Vagina (tissue), 2 donors: ENCODE data around the gene LTBP3. TPM values are rescaled to one million over a fixed set of nuclear protein-coding genes. Genes with fewer than 3 reads are reported as not detected.

Experiments
- DNase-seq, 2 donors: peaks; one replicate each; pipeline ENCODE4 v3.0.0-alpha.2; 2017; ENCODE audit errors: extremely low spot score in 2 of 2
- H3K27ac ChIP-seq: fragments of 200-600 bp; sonication (generic); one replicate; pipeline ENCODE4 v1.5.1; 2019
- H3K27me3 ChIP-seq: fragments of 200-600 bp; sonication (generic); one replicate; pipeline ENCODE4 v1.5.1; 2019
- H3K36me3 ChIP-seq, 2 donors: fragments of 200-600 bp; sonication (generic); one replicate each; pipeline ENCODE4 v1.5.1; 2017 to 2019
- H3K4me1 ChIP-seq: fragments of 200-600 bp; sonication (generic); one replicate; pipeline ENCODE4 v1.5.1; 2019
- H3K4me3 ChIP-seq, 2 donors: fragments of 200-600 bp; sonication (generic); 1 replicate in 1 of 2; 2 replicates in 1 of 2; pipeline ENCODE4 v1.5.1; 2016 to 2019
- H3K9me3 ChIP-seq: fragments of 200-600 bp; sonication (generic); one replicate; pipeline ENCODE4 v1.5.1; 2019
- POLR2A ChIP-seq, 2 donors: fragments of 450-650 bp; IDR thresholded peaks; one replicate each; pipeline ENCODE4 v1.6.1; 2017; ENCODE audit warnings: antibody characterized with exemption in 2 of 2, mild to moderate bottlenecking in 2 of 2, moderate library complexity in 2 of 2
- POLR2AphosphoS5 ChIP-seq, 2 donors: sonication (generic); formaldehyde crosslinking; IDR thresholded peaks; one replicate each; pipeline ENCODE4 v1.9.0; 2017; ENCODE audit warnings: antibody characterized with exemption in 2 of 2, mild to moderate bottlenecking in 2 of 2, low read depth in 1 of 2; ENCODE audit not compliant: insufficient read depth in 1 of 2
- intact Hi-C: fragments of 100-400 bp; cut with DNase I; formaldehyde crosslinking; loops from one replicate; pipeline ENCODE4 v1.15.1; 2023
- total RNA-seq: library from RNA; depleted of rRNA; stranded (reverse); fragments of >200 nt; gene quantifications from one replicate; pipeline ENCODE4 v1.2.3, GENCODE V29; 2016
- TF ChIP-seq, protein P1 (sequence below), 3 experiments: fragments of 450-650 bp in 2 of 3; fragments of 200-600 bp in 1 of 3; sonication (generic) in 1 of 3; IDR thresholded peaks; one replicate each; pipeline ENCODE4 v1.5.1; 2017 to 2019; ENCODE audit warnings: antibody characterized with exemption in 3 of 3, mild to moderate bottlenecking in 2 of 3, moderate library complexity in 2 of 3

LTBP3 gene
- total RNA-seq, 1 donor from 2014 or later, result 246 TPM

DNA sequence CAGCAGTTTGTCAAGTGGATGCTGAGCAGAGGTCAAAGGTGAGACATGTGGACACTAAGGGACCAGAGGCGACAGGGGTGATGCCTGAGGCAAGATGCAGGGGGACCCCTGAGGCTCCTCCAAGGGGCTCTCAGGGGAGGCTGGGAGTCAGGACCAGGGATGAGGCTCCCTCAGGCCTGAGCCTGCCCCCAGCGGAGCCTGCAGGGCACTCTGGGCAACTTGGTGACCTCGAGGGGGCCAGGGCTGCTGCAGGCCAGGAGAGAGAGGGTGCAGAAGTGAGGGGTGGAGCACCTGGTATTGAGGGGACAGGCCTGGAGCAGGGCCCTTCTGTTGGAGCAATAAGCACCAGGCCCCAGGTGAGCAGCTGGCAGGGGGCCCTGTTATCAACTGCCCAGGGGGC is 23.8 kb upstream of the LTBP3 start:
- intact Hi-C loops, result no loop called here
- H3K36me3 ChIP-seq, result peaks cover 3 to 43% of the 10 kb centered on the region in 2 donors

DNA sequence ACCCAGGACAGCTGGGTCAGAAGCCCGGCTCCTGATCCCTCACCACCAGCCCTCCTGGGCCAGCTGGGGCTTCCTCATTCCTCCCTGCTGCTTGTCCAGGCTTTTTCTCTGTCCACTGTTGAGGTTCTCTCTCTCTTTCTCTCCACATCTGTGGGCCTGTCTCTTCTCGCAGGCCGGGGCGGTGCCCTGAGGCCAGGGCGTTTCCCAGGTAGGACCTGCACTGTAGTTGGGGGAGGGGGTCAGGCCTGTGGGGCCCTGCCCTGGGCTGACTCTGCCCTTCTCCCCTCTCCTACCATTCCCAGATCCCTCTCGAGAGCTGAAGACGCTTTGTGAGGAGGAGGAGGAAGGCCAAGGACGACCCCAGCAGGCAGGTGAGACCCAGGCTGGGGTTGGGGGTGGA is 22.6 kb upstream of the LTBP3 start:
- intact Hi-C loops, result no loop called here
- no peaks in the 10 kb centered on the region for H3K27me3 ChIP-seq
- TF ChIP-seq POLR2AphosphoS5 (IDR thresholded peaks at IDR 0.05; ENCODE audit: insufficient read depth in 1 of 2, low read depth in 1 of 2) (no peak), POLR2A (IDR thresholded peaks at IDR 0.05) (no peak)
- TF ChIP-seq, protein P1, sequence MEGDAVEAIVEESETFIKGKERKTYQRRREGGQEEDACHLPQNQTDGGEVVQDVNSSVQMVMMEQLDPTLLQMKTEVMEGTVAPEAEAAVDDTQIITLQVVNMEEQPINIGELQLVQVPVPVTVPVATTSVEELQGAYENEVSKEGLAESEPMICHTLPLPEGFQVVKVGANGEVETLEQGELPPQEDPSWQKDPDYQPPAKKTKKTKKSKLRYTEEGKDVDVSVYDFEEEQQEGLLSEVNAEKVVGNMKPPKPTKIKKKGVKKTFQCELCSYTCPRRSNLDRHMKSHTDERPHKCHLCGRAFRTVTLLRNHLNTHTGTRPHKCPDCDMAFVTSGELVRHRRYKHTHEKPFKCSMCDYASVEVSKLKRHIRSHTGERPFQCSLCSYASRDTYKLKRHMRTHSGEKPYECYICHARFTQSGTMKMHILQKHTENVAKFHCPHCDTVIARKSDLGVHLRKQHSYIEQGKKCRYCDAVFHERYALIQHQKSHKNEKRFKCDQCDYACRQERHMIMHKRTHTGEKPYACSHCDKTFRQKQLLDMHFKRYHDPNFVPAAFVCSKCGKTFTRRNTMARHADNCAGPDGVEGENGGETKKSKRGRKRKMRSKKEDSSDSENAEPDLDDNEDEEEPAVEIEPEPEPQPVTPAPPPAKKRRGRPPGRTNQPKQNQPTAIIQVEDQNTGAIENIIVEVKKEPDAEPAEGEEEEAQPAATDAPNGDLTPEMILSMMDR (IDR thresholded peaks at IDR 0.05), result no peak
- no peaks in the 10 kb centered on the region for H3K9me3 ChIP-seq
- H3K4me3 ChIP-seq, result no peak overlapping the region
- H3K27ac ChIP-seq, result no peak overlapping the region
- no peak for DNase-seq
- H3K36me3 ChIP-seq, result peaks cover 3 to 43% of the 10 kb centered on the region in 2 donors
- H3K4me1 ChIP-seq, result peaks cover 31% of the 10 kb centered on the region

More for the DNA sequence above, 23.8 kb upstream of the LTBP3 start:
- TF ChIP-seq POLR2A (IDR thresholded peaks at IDR 0.05) (no peak), POLR2AphosphoS5 (IDR thresholded peaks at IDR 0.05; ENCODE audit: insufficient read depth in 1 of 2, low read depth in 1 of 2) (no peak)
- TF ChIP-seq, protein P1 (IDR thresholded peaks at IDR 0.05), result no peak
- no peaks in the 10 kb centered on the region for H3K27me3 ChIP-seq
- DNase-seq, result no peak
- no peak overlapping the region for H3K4me3 ChIP-seq
- H3K27ac ChIP-seq, result no peak overlapping the region
- peaks cover 22% of the 10 kb centered on the region for H3K4me1 ChIP-seq
- H3K9me3 ChIP-seq, result no peaks in the 10 kb centered on the region

DNA sequence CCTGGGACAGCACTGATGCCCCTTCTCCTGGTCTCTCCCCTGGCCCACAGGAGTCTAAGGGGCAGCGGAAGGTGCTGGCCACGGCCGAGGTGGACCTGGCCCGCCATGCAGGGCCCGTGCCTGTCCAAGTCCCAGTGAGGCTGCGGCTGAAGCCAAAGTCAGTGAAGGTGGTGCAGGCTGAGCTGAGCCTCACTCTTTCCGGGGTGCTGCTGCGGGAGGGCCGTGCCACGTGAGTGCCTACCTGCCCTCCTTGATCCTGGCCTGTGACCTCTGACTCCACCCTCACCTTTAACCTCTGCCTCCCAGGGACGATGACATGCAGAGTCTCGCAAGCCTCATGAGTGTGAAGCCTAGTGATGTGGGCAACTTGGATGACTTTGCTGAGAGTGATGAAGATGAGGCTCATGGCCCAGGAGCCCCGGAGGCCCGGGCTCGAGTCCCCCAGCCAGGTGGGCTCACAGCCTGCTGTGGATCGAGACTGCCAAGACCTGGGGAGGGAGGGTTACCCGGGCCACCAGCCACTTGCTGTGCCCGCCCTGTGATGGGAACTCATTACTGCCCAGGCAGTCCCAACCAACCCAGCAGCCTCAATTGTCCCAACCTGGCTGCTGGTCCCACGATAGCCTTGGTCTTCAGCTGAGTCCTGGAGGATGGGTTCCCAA is 22.0 kb upstream of the LTBP3 start:
- H3K27me3 ChIP-seq, result no peaks in the 10 kb centered on the region
- H3K36me3 ChIP-seq, result peaks cover 3 to 43% of the 10 kb centered on the region in 2 donors
- TF ChIP-seq POLR2A (IDR thresholded peaks at IDR 0.05) (no peak), POLR2AphosphoS5 (IDR thresholded peaks at IDR 0.05; ENCODE audit: insufficient read depth in 1 of 2, low read depth in 1 of 2) (no peak)
- TF ChIP-seq, protein P1 (IDR thresholded peaks at IDR 0.05), result no peak
- no peak overlapping the region for H3K4me3 ChIP-seq
- no peaks in the 10 kb centered on the region for H3K9me3 ChIP-seq
- no peak for DNase-seq
- intact Hi-C loops, result no loop called here
- H3K4me1 ChIP-seq, result peaks cover 36% of the 10 kb centered on the region
- no peak overlapping the region for H3K27ac ChIP-seq

DNA sequence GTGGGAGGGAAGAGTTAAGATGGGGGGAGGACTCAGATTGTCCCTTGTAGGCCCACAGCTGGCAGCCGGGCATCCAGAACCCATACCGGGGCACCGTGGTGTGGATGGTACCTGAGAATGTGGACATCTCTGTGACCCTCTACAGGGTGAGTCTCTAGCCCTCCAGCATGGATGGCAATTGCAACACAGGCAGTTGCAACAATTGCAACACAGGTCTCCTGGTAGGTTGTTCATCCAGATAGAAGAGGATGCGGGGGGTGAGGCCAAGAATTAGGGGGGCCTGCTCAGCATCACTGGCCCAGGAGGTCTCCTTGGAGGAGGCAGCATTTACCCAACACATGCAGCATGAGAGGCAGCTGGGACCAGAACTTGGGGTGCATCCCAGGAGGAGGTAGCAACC is 21.1 kb upstream of the LTBP3 start:
- Histone ChIP-seq H3K4me1 (peaks cover 45% of the 10 kb centered on the region), H3K27me3 (no peaks in the 10 kb centered on the region), H3K4me3 (no peak overlapping the region), H3K27ac (no peak overlapping the region), H3K9me3 (no peaks in the 10 kb centered on the region), H3K36me3 (peaks cover 3 to 40% of the 10 kb centered on the region in 2 donors)
- no peak for TF ChIP-seq POLR2AphosphoS5 (IDR thresholded peaks at IDR 0.05; ENCODE audit: insufficient read depth in 1 of 2, low read depth in 1 of 2)
- TF ChIP-seq, protein P1 (IDR thresholded peaks at IDR 0.05), result no peak
- no peak for TF ChIP-seq POLR2A (IDR thresholded peaks at IDR 0.05)
- no peak for DNase-seq
- intact Hi-C loops, result no loop called here

DNA sequence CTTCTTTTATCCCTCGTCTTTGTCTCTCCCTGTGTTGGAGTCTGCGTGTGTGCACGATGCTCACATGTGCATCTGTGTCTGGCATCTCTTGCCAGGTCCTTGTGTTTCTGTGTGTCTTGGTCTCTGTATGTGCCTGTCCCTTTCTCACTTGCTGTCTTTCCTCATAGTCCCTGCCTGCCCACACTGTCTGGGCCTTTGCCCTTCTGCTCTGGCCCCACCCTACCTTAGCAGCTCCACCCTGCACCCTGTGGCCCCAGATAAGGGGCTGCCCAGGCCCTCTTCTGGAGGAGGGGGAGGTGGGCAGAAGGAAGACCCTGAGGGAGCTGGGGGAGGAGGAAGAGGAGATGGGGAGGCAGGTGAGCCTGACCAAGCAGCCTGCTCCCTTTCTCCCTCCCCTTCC is 20.5 kb upstream of the LTBP3 start:
- H3K27ac ChIP-seq, result no peak overlapping the region
- no peaks in the 10 kb centered on the region for H3K27me3 ChIP-seq
- peaks cover 3 to 34% of the 10 kb centered on the region in 2 donors for H3K36me3 ChIP-seq
- no peak for DNase-seq
- TF ChIP-seq POLR2A (IDR thresholded peaks at IDR 0.05) (no peak), POLR2AphosphoS5 (IDR thresholded peaks at IDR 0.05; ENCODE audit: insufficient read depth in 1 of 2, low read depth in 1 of 2) (no peak)
- TF ChIP-seq, protein P1 (IDR thresholded peaks at IDR 0.05), result no peak
- H3K4me1 ChIP-seq, result peaks cover 49% of the 10 kb centered on the region
- no peak overlapping the region for H3K4me3 ChIP-seq
- intact Hi-C loops, result no loop called here
- H3K9me3 ChIP-seq, result no peaks in the 10 kb centered on the region
